AG08395 (cell line): ENCODE data around the gene RLBP1.
"Not testable (repeated sequence)": the region's sequence is repeated elsewhere in the genome, so short reads cannot be mapped to it uniquely, and the experiment has no call there.

Experiments
- DNase-seq: peaks from one replicate; pipeline ENCODE4 v3.0.0; 2012; ENCODE audit warnings: mixed read lengths, low spot score

The RLBP1 gene

DNA sequence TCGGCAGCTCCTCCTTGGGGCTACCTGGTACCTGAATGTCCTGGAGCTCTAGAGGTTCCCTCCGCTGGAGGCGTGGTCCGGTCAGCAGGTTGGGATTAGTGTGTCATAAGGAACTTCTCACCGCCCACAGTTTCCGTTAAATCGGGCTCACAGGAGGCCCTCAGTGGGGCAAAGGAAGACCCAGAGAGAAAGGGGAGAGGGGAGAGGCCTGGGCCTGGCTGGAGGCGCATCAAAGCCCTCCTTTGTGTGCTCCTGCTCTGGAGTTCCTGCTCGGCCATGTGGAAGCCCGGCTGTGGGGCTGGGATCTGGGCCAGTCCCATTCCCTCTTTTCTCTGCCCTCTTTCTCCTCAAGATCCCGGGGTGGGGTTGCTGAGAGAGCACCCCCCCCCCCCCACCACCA, at the start of gene RLBP1:
TSS of gene RLBP1 (minus strand) at position 37 of the 400 bp plus-strand sequence. CDS start 2,604 bp downstream, outside the sequence.
- no peak for DNase-seq

- not testable (repeated sequence) for DNase-seq
Observed at GRCh38 chr15:89250142-89250541, 28.8 kb upstream of the RLBP1 start.

DNA sequence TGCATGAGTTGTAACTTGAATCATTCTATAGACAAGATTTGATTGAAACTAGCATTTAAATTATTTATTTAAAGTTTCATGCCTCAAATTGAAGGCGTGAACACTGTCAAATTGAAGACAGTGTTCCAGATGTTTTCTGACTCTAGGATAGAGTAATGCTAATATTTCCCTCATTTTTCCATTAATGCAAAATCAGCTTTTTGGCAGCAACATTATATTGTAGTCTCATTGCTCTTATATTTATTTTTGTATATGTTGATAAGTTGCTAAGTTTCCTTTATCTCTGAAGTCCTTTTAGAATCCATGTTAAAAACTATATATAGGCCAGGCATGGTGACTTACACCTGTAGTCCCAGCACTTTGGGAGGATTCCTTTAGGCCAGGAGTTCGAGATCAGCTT, 27.2 kb upstream of the RLBP1 start:
- DNase-seq = no peak

DNA sequence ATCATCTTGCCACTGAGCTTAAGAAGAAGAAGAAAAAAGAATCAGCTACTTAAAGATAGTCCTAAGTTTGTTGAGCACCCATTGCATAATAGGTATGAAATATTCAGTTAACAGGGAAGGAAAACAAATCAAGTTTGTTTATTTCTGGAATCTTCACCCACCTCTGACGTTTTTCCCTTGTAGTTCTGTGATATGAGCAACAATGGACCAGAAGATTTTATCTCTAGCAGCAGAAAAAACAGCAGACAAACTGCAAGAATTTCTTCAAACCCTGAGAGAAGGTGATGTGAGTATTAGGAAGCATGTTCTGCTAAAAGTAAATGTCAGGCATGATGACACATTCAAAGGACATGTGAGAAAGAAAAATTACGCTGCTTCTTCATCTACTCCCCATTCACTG, 26.1 kb upstream of the RLBP1 start:
- no peak for DNase-seq

- DNase-seq = peak; percentile 29
Observed at GRCh38 chr15:89244574-89244903, 23.2 kb upstream of the RLBP1 start.

- DNase-seq = peak; percentile 96
Observed at GRCh38 chr15:89243691-89244573, 22.6 kb upstream of the RLBP1 start, which contains the start of gene FANCI. Gene FANCI (plus strand): TSS chr15:89243979. CDS start chr15:89247648, 3,669 bp downstream.

DNA sequence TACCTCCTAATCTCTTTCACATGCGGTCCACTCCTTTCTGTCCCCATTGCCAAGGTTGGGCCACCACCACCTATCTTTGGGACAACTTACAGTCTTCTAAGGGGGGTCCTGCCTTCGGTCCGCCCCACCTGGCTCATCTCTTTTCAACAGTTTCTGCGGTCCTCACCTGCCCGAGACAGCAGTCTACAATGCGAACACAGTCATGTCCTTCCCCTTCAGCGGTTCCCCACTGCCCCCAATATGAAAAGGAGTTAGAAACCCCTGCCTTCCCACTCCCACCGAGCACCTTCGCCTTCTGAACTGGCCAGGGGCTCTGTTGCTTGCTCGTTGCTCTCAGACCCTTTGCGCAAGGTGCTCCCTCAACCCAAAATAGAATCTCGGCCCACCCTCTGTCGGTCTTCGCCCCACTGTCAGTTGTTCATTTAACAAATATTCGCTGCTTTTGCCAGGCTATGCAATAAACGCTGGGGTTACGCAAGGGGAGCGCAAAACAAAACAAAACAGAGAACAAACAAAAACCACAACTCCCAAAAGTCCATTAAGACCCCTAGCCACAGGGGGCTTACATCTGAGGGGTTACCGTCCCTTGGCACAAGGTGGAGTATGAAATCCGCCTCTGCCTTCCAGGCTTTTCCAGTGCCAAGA, 21.8 kb upstream of the RLBP1 start:
- peak; percentile 34 for DNase-seq

- not testable (repeated sequence) for DNase-seq
Observed at GRCh38 chr15:89239883-89240810, 18.8 kb upstream of the RLBP1 start.

DNA sequence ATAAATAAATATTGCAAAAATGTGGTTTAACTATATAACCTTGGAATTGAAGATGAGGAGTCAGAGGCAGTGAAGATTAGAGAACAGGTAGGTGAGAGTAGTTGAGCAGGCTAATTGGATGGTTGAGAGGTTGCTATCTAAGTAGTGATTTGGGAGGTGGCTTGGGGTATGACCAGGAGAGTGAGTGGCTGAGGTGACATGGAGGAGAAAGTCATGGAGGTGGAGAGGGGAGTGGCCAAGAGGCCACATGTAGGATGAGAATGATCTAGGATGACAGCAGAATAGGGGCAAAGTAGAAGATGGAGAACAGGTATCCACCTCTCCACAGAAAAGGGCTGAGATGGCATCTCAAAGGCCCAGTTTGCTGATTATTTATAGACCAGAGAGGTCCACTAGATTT, 10.5 kb upstream of the RLBP1 start:
- DNase-seq = no peak

DNA sequence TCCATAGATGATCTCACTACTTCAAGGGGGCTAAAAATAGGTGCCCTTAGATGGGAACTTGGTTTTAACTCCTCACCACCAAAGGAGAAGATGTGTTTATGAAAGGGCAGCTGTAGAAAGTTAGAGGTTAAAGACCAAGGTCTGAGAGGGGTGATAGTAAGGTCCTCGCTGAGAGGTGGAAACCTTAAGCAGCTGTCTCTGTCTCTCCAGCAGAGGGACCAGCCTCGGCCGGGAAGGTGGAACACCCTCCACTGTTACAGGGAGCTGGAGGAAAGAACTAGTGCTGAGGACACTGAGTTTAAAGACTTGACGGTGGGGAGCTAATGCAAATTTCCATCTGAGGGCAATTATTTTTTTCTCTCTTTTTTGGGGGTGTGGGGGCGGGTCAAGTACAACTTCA, 8.9 kb upstream of the RLBP1 start:
- peak; percentile 29 for DNase-seq

GRCh38 chr15:89227425-89227824, 6.0 kb upstream of the RLBP1 start:
- DNase-seq = no peak

DNA sequence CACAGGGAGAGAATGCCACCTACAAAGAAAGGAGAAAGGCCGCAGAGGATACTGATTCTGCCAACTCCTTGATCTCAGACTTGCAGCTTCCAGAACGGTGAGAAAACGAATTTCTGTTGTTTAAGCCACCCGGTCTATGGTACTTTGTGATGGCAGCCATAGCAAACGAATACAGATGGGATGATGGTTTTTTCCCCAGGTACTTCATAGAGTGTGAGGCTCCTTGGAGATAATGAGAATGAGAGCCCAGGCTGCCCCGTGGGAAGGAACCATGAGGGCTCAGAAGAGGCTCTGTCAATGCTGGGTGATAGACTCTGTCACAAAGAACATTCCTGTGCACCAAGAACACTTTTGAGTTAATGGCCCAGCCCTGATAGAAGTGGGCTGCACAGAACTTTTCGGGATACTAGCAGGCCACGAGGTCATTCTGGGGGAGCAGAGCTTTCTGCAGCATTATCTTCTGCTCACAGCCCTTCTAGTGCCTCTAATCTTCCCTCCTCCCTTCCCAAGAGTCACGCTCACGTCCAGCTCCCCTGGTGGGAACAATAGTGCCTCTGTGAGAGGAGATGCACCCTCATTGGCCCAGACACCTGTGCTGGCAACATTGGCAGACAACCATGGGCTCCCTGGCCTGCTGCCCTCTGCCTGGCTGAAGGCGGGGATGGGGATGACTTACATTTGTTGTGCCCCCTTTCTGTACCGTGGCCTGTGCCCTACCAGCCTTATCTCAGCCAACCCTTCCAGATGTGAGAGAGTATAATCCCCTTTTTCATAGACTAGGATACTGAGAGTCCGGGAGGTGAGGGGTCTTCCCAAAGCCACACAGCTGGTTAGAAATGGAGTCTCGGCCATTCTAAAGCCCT, 5.2 kb upstream of the RLBP1 start:
- no peak for DNase-seq

- DNase-seq = no peak
Observed at GRCh38 chr15:89225588-89225987, 4.2 kb upstream of the RLBP1 start.

GRCh38 chr15:89218531-89218930, 2.8 kb downstream of the RLBP1 start:
- no peak for DNase-seq

DNA sequence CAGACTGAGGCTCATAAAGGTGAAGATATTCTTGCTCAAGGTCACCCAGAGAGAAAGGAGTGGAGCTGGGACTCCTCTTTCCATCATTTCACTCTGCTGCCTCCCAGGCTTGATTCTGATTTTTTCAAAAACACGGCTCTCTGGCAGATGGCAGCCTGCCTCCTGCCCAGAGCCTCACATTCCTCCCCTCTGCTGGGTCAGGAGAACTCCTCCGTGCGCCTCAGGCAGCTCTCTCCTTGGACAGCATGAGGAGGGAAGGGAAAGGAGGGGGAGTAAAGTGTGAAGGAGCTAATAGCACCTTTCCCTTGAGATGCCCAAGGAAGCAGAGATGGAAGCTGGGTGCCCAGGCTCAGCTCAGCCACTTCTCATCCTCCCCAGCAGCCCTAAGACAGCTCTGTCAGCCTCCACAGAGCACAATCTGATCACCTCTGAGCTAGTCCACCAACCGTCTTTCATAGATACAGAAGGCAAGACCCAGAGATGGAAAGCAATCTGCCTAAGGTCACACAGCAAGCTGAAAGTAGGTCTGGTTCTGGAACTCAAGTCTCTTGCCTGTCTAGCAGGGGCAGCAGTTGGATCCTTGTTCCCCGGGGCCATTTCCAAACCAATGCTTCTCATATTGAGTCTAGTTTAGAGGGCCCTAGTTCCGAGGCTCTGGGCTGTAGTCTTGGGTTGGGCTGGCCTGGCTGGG, 3.5 kb downstream of the RLBP1 start:
- DNase-seq = no peak

DNA sequence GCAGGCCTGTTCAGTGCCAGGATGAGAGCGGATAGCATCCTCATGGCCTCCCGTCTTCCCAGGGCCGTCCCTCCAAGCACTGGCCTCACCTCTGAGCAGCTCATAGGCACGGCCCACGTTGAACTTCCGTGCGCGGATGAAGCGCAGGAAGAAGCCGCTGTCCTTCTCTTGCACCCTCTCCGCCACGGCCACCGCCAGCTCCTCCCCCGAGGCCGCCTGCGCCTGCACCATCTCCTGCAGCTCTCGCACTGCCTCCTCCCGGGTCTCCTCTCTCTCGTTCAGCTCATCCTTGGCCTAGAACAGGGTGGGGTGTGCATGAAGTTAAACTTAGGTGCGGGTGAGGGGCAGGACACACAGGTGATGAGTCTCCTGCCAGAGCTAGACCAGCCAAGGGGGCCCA, 4.3 kb downstream of the RLBP1 start:
- DNase-seq = no peak

- no peak for DNase-seq
Observed at GRCh38 chr15:89215627-89216026, 5.8 kb downstream of the RLBP1 start.

GRCh38 chr15:89211678-89212170, 9.7 kb downstream of the RLBP1 start:
- DNase-seq = no peak

DNA sequence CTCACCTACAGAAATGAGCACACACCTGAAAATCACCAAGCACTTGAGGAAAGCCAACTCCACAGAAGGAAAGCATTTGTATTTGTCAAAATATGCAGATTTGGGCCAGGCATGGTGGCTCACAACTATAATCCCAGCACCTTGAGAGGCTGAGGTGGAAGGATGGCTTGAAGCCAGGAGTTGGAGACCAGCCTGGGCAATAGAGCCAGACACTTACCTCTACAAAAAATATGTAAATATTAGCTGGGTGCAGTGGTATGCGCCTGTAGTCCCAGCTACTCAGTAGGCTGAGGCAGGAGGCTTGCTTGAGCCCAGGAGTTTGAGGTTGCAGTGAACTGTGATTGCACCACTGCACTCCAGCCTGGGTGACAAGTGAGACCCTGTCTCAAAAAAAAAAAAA, 12.3 kb downstream of the RLBP1 start:
- DNase-seq = no peak

- no peak for DNase-seq
Observed at GRCh38 chr15:89208256-89208655, 13.1 kb downstream of the RLBP1 start.

DNA sequence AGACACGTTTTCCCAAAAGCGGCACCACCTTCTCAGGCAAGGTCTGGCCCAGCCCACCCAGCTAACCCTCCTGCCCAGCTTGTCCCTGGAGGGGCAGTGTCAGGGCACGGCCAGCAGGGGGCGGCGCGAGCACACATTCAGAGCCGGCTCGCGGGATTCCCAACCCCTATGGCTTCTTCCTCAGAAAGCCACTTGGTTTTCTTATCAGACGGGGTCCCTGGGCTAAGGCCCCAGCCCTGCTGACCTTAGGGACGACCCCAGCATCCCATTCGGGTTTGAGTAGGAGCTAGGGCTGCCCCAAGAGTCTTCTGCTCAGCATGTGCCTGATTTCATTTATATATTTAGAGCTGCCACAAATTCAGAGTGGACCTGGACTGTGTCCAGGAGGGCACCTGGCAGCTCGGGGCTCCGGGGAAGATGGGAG, 14.5 kb downstream of the RLBP1 start:
- peak; percentile 91 for DNase-seq
